Neural crest cell (in vitro differentiated cells): Measurements from ENCODE around the gene FADS2. TPM values are rescaled to one million over a fixed set of nuclear protein-coding genes. Genes with fewer than 3 reads are reported as not detected.

Experiments used
- DNase-seq: peaks from one replicate; pipeline ENCODE4 v3.0.0; 2021; ENCODE audit warnings: low read depth, mixed read lengths, low spot score
- H3K27ac Mint-ChIP-seq: one replicate; pipeline ENCODE4 v1.8.0; 2021; ENCODE audit warnings: mild to moderate bottlenecking, mixed read lengths; ENCODE audit not compliant: unreplicated experiment
- H3K27me3 Mint-ChIP-seq: 2 replicates; pipeline ENCODE4 v1.8.0; 2021; ENCODE audit warnings: low read depth, mild to moderate bottlenecking, mixed read lengths
- H3K36me3 Mint-ChIP-seq: 2 replicates; pipeline ENCODE4 v1.8.0; 2021; ENCODE audit warnings: low read depth, mild to moderate bottlenecking, mixed read lengths
- H3K4me1 Mint-ChIP-seq: 2 replicates; pipeline ENCODE4 v1.8.0; 2021; ENCODE audit warnings: mixed read lengths
- H3K4me3 Mint-ChIP-seq: one replicate; pipeline ENCODE4 v1.8.0; 2021; ENCODE audit warnings: mild to moderate bottlenecking, mixed read lengths
- H3K9me3 Mint-ChIP-seq: 2 replicates; pipeline ENCODE4 v1.8.0; 2021; ENCODE audit warnings: mixed read lengths
- total RNA-seq: library from RNA; stranded (reverse); gene quantifications from 2 replicates; pipeline ENCODE4 v1.2.1, GENCODE V29; 2021
- TF ChIP-seq, protein P1 (sequence below): fragments of 200-600 bp; sonication (generic); conservative IDR thresholded peaks from 2 replicates; pipeline ENCODE4 v1.5.0; 2021; ENCODE audit warnings: antibody characterized with exemption, mild to moderate bottlenecking

Gene FADS2
- total RNA-seq, 1 donor from 2014 or later, result 976 TPM

DNA sequence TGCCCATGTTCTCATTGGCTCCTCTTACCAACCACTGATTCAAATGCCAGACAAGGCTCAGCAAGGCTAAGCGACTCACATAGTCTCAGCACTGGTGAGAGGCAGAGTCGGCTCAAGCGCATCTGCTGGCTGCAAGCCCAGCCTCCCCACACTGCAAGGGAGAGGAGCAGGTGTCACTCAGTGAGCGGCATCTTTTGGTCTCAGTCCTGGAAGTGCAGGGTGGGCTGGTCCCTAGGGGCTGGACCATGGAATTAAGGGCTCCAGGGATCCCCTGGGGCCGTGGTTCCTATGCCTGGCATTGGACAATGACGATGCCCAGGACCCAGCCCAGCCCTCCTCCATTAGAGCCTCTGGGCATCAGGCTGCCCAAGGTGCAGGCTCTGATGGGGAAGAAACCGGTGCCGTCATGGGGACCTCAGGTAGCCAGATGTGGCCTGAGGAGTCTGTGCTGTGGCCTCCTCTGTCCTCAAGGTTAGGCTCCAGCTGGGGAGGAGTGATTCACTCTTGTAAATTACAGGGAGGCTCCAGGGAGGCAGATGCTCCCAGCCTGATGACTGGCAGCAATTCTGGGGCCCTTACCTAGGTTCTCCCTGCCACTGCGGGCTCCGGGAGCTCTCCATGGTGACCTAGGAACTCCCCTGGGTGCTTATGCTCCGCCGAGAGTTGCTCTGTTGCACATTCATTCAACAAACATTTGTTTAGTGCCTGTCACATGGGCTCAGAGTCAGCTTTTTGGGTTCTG lies 28.0 kb downstream of the FADS2 start:
- Mint-ChIP-seq H3K36me3 (peaks cover 34% of the 10 kb centered on the region), H3K9me3 (no peaks in the 10 kb centered on the region), H3K27me3 (no peaks in the 10 kb centered on the region), H3K27ac (no peak overlapping the region), H3K4me3 (peak overlapping the region; percentile 16), H3K4me1 (peaks cover 26% of the 10 kb centered on the region)
- TF ChIP-seq, protein P1, sequence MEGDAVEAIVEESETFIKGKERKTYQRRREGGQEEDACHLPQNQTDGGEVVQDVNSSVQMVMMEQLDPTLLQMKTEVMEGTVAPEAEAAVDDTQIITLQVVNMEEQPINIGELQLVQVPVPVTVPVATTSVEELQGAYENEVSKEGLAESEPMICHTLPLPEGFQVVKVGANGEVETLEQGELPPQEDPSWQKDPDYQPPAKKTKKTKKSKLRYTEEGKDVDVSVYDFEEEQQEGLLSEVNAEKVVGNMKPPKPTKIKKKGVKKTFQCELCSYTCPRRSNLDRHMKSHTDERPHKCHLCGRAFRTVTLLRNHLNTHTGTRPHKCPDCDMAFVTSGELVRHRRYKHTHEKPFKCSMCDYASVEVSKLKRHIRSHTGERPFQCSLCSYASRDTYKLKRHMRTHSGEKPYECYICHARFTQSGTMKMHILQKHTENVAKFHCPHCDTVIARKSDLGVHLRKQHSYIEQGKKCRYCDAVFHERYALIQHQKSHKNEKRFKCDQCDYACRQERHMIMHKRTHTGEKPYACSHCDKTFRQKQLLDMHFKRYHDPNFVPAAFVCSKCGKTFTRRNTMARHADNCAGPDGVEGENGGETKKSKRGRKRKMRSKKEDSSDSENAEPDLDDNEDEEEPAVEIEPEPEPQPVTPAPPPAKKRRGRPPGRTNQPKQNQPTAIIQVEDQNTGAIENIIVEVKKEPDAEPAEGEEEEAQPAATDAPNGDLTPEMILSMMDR, result no peak
- DNase-seq, result no peak

DNA sequence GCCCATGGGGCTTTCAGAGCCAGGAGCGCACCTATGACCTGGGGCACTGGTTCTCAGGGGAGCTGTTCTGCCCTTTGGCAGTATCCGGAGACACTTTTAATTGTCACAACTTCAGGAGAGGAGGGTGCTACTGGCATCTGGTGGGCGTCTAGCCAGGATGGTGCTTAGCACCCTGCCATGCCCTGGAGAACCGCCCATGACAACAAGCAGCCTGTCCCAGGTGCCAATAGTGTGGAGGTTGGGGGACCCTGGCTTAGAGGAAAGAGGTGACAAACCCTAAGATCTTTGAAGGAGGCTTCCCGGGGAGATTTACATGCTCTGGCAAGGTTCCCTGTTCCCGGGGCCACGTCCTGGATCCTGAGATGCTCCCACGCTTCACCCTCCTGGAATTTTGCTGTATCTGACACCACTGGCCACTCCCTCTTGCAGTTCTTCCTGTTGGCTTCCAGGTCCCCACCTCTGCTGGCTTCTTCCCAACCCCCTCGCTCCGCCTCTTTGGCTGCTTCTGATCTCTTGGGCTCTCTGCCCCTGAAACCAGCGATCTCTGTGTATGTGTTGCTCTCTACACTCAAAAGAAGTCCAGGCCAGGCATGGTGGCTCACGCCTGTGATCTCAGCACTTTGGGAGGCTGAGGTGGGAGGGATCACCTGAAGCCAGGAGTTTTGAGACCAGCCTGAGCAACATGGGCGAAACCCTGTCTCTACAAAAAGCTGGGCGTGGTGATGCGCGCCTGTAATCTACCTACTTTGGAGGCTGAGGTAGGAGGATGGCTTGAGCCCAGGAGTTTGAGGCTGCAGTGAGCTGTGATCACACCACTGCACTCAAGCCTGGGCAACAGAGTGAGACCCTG lies 32.2 kb downstream of the FADS2 start:
- Mint-ChIP-seq H3K4me3 (no peak overlapping the region), H3K27me3 (no peaks in the 10 kb centered on the region), H3K36me3 (peaks cover 29% of the 10 kb centered on the region), H3K27ac (no peak overlapping the region), H3K9me3 (no peaks in the 10 kb centered on the region), H3K4me1 (peaks cover 3% of the 10 kb centered on the region)
- no peak for DNase-seq
- TF ChIP-seq, protein P1, result no peak

DNA sequence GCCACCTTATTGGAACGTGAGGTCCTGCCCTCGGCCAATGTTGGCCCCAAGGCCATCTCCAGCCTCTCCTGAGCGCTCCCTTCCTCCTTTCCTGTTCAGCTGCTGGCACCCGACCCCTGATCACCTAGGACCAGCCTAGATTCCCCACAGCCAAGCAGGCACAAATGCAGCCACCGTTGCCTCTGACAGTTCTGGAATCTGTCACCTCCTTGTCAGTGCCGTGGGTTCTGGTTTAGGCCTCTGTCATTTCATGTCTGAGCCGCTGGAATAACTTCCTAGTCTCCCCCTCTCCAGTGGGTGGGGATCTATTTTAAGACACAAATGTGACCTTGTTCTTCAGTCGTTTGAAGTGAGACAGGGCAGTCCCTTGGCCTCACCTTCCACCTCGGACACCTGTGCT lies 33.5 kb downstream of the FADS2 start:
- Mint-ChIP-seq H3K27me3 (peaks cover 4% of the 10 kb centered on the region), H3K4me1 (peaks cover 5% of the 10 kb centered on the region), H3K9me3 (no peaks in the 10 kb centered on the region), H3K4me3 (no peak overlapping the region), H3K36me3 (peaks cover 29% of the 10 kb centered on the region), H3K27ac (peak overlapping the region; percentile 78)
- DNase-seq, result no peak
- TF ChIP-seq, protein P1, result no peak

DNA sequence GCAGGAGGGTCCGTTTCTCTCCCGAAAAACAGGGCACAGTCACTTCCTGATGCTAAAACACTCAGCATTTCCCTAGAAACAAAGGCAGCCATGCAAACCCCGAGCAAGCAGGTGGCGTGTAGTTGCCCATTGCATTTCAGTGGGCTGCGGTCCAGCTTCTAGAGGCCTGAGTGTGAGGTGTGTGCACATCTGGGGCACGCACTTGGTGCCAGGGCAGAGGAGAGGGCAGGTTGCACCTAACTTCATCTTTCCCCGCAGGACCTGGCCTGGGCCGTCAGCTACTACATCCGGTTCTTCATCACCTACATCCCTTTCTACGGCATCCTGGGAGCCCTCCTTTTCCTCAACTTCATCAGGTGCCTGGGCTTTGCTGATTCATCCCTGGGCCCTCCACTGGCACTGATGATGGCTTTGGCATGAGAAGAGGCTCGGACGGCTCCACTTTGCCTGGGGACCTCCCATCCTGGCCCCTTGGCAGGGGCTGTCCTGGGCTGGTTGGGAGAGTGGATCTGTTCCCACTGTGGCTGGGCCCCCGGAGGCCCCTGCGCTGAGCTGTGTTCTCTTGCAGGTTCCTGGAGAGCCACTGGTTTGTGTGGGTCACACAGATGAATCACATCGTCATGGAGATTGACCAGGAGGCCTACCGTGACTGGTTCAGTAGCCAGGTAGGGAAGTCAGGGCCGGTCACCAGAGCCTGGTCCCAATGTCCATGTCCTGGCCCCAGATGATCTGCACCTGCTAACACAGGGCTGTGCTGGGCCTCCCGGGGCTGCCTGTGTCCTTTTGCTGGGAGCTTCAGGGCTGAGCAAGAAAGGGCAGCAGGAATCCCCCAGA lies 34.8 kb downstream of the FADS2 start:
- DNase-seq, result no peak
- Mint-ChIP-seq H3K36me3 (peaks cover 29% of the 10 kb centered on the region), H3K9me3 (no peaks in the 10 kb centered on the region), H3K4me3 (no peak overlapping the region), H3K27me3 (peaks cover 6% of the 10 kb centered on the region), H3K27ac (no peak overlapping the region), H3K4me1 (peaks cover 5% of the 10 kb centered on the region)
- TF ChIP-seq, protein P1, result no peak

DNA sequence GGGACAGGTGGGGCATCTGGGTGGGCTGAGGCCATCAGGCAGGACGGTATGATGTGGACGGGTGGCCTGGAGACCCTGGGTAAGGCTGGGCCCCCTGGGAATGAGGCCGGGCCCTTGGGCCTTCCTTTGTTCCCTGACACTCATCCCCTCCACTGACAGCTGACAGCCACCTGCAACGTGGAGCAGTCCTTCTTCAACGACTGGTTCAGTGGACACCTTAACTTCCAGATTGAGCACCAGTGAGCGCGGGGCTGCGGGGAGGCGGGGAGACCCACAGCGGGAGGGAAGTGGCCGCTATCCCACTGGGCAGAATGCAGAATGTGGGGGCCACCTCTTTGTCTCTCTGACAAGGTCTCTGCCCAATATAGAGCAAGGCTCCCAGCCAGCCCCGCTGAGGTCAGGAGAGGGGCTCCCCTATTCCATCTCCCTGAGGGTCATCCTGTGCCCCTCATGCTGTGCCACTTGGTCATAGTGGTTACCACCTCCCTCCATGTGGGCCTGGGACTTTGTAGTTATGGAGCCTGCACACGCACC lies 35.5 kb downstream of the FADS2 start:
- Mint-ChIP-seq H3K4me1 (peaks cover 5% of the 10 kb centered on the region), H3K36me3 (peaks cover 29% of the 10 kb centered on the region), H3K27ac (no peak overlapping the region), H3K4me3 (no peak overlapping the region), H3K9me3 (no peaks in the 10 kb centered on the region), H3K27me3 (peaks cover 8% of the 10 kb centered on the region)
- no peak for DNase-seq
- TF ChIP-seq, protein P1, result no peak
